Limb (tissue), 2 donors: ENCODE results near the gene WDR45B.
"Not testable (repeated sequence)": the region's sequence is repeated elsewhere in the genome, so short reads cannot be mapped to it uniquely, and the experiment has no call there.

Source experiments
- DNase-seq, 2 donors: peaks; one replicate each; pipeline ENCODE4 v3.0.0-alpha.2; 2016; ENCODE audit errors: extremely low spot score in 2 of 2

Gene WDR45B

DNA sequence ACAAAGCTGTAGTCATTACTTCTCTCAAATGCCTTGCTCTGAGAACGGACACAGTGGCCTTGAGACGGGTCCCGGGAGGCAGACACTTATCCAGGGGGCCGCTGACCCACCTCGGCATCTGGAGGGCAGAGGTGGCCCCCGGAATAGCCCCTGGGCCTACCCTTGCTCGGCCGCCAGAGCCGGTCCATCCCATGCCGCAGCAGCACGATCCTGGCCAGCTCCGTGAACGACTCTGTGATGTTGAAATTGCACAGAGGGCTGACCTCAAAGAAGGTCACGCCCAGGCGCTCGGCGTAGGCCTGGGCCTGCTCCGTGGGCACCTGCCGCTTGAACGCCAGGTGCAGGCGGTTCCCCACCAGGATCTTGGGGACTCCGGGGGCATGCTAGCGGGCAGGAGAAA, 10.1 kb upstream of the WDR45B start:
- DNase-seq = no peak

DNA sequence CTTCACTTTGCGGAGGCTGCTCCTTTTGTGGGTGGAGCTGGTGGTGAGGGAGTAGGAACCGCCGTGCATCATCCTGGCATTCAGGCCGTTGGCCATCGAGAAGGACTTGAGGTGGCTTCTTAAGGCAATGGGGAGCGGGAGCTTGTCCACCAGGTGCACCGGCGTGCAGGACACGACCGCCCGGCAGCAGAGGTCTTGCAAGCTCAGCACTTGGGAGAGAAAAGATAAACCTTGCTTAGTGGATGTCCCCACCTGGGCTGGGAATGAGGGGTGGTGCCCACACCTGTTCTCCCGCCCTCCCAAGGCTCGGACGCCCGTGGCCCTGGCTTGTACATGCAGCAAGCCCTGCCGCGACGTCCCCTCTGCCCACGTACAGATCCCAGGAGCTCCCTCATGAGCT, 9.7 kb upstream of the WDR45B start:
- DNase-seq = no peak

DNA sequence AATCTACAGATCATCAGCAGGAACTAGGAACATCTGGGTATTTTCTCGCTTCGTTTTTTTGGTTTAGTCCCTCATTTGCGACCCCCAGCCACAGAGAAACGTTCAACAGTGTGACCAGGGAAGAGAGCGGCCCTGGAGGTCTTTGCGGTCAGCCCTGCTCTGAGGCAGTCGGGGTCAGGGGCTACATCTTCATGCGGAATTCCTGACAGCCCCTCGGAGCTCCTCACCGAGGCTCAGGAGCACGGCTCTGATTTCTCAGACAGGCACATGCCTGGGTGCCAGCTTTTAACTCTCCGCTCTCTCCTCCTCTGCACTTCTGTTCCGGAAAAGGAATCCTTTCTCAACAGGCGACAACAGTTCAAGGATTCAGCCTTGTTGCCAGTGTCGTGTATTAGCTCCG, 8.0 kb upstream of the WDR45B start:
- DNase-seq = no peak

DNA sequence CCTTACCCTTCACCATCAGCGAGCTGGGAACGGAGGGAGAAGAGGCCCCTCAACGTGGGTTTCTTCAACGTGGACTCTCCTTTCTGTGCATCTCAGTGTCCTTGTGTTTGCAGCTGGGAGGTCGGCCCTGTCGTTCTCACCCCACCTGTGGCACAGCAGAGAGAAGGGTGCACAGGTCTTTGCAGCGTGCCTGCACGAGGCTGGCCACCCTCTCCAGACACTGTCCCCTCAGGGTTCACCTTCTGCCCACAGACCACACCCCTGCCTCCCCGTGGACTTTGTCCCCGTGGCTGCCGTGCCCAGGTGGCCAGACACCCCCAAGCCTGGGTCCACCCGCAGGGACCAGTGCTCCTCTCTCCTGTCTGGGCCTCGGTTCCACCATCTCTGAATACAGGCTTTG, 7.3 kb upstream of the WDR45B start:
- no peak for DNase-seq

DNA sequence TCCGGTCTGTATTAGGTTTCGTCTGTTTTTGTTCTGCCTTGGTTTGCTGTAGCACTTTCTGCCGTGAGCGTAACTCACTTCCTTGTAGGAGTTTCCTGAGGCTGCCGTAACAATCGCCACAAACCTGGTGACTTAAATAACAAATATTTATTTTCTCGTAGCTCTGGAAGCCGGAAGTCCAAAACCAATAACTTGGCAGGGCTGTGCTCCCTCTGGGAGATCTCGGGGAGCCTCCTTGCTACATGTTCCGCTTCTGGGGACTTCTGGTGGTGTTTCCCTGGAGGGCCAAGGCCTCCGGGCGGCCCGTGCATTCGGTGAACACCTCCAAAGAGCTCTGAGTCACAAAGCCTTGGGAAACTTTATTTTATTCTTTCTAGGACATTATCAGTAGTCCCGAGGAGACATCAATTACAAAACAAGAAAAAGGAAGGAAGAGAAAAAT, 6.8 kb upstream of the WDR45B start:
- no peak for DNase-seq

DNA sequence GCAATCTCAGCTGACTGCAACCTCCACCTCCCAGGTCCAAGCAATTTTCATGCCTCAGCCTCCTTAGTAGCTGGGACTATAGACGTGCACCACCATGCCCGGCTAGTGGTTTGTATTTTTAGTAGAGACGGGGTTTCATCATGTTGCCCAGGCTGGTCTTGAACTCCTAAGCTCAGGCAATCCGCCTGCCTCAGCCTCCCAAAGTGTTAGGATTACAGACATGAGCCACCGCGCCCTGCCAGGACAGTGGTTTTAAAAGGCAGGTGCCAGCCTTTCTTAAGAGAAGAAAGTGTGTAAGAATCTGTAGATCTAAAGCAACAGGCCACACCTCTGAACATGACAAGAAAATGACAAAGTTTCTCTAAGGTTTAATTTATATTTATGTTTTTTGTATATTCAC, 6.4 kb upstream of the WDR45B start:
- not testable (repeated sequence) for DNase-seq

DNA sequence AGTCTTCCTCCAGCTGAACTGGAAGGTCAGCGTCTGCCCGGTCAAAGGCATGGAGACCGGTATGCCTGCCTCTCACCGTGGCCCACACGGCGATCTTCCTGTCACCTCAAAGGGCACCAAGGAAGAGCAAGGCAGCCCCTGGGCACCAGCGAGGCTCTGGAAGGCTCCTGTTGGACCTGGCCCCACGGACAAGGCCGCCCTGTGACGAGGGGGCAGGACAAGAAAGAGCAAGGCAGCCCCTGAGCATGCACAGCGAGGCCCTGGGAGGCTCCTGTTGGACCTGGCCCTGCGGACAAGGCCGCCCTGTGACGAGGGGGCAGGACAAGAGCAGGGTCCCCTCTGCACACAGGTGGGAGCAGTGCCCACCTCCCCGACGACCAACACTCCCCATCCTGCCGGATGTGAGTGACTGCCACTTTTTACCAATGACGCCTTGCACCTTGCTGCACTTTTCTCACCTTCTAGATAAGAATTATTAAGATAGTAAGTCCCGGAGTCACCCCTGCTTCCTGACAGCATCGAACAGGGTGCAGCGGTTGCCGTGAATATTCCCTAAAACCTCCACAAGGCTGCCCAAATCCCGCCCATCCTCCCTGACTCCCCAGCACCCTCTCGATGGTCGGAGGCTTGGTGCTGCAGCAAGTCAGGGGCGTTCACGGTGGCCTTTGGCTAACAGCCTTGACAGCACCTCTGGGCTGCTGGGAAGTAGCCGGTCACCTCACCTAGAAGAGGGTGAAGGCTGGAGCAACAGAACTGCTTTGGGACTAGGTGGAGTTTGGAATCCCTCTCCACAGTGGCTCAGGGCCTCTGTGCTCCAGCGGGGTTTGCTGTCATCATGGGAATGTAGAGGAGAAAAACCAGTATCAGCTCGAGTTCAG, 5.6 kb upstream of the WDR45B start:
- no peak for DNase-seq

DNA sequence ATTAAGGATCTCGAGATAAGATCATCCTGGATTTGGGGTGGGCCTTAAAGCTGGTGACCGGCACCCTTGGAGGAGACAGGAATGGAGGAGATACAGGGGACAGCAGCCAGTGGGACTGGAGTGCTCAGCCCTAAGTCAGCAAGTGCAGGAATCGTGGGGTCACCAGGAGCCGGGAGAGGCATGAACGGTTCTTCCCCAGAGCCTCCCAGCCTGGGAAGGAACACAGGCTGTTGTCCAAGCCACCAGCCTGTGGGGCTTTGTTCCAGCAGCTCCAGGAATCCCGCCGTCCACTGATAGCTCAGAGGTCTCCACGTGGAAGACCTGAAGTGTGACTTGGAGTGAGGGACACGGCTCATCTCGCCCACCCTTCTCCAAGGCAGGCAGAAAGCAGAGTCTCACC, 2.5 kb upstream of the WDR45B start:
- DNase-seq = no peak

DNA sequence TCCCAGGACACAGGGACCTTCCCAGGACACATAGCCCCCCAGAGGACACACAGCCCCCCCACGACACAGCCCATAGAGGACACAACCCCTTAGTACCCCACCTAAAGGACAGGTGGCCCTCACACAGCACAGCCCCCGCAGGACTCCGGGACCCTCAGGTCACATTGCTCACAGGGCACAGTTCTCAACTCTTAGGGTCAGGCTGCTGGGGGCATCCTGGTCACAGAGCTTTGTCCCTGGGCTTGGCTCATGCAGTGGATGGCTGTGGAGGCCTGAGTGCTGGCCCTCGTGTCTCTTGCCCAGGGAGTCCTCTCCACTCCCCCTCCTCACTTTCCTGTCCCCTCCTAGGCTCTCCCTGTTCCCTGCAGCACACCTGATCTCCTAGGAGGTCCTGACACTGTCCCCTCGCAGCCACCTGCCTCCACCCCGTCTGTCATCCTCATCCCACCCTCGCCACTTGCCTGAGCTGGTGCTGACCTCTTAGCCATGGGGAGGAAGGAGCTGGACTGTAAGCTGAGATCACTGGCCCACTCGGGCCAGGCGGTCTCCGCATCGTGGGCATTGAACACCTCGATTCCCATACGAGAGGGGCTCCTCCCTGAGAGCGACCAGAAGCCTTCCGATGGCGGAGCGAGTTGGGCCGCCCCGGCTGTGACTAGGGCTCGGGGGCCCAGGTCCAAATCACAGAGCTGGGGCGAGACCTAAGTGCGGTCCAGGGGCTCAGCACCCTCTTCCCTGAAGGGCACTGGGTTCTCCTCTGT, 1.4 kb upstream of the WDR45B start:
- no peak for DNase-seq

DNA sequence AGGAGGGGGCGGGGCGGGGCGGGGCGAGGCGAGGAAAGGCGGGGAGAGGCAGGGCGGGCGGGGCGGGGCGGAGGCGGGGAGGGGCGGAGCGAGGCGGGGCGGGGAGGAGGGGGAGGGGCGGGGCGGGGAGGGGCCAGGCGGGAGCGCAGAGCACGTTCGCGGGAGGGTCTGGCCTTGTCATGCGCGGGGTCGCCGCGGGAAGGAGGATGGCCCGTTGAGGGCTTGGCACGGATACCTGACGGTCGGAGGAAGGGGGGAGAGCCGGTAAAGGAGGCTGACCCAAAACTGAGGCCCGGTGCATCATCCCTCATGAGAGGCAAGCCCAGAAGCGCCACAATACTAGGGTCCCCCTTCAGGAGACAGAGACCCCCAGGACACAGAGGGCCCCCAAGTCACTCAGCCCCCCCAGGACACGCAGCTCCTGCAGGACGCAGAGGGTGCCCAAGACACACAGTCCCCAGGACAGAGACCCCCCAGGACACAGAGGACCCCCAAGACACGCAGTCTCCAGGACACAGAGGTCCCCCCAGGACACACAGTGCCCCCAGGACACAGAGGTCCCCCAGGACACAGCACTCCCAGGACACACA, 593 bp upstream of the WDR45B start:
- DNase-seq = peak in 1 of 2 donors; percentile 38

DNA sequence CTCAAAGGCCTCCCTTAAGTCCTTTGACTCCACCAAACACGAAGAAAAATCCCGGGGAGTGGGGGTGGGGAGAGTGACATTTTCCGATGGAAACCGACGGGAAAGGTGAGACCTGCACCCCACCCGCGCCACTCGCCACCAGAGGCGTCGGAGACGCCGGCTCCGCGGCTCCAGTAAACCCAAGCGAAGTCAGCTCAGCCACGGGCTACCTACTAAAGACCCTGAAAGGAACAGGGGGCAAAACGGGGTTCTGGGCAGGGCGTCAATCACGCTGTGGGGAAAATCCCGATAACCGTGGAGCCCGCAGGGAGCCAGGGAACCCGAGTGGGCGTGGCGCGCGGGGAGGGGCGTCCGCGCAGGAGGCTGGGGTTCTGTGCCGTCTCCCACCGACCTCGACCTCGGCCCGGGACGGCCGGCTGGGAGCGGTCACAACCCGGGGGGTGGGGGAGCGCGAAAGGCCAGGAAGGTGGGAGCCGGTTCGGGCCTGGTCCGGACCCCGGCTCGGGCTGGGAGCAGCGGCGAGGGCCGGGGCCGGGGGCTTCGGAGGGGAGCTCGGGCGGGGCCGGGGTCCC, 565 bp downstream of the WDR45B start:
- DNase-seq = peak in 1 of 2 donors; percentile 70

DNA sequence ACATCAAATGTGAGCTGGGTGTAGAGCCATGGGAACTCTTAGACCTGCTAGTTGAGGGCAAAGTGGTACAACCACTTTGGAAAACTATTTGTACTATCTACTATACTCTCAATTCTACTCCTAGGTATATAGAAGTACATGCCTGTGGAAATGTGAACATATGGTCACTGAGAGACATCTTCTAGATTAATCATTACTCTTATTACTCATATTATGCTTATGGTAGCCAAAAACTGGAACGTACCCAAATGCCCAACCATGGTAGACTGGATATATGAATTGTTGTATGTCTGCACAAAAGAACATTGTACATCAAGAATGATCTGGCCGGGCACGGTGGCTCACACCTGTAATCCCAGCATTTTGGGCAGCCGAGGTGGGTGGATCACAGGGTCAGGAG, 2.7 kb downstream of the WDR45B start:
- no peak for DNase-seq

DNA sequence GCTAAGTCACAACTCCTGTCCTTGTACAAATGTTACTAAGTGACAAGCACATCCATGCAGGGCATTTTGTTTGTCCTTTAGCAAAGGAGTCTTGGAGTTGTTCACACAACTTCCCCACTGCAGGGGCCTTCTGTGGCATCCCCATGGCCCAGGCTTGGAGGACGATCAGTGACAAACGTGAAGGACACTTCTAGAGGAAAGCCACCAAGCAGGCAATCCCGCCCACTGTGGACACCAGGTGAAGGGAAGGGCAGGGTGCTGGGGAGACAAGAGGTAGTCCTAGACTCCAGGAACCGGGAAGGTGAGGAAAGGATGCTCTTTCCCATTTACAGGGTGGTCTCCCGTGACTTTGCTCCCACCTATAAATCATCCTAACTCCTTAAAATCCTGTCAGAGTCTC, 4.1 kb downstream of the WDR45B start:
- DNase-seq = no peak

DNA sequence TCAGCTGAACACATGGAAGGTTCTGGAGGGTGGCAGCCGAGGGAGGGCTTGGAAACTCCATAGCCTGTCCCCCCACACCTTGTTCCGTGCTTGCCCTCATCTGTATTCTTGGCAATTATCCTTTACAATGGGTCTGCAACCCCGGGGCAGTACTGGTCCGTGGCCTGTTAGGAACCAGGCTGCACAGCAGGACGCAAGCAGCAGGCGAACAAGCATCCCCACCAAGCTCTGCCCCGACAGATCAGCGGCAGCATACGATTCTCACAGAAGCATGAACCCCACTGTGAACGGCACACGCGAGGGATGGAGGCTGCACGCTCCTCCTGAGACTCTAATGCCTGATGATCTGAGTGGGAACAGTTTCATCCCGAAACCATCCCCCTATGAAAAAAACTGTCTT, 6.2 kb downstream of the WDR45B start:
- DNase-seq = no peak

DNA sequence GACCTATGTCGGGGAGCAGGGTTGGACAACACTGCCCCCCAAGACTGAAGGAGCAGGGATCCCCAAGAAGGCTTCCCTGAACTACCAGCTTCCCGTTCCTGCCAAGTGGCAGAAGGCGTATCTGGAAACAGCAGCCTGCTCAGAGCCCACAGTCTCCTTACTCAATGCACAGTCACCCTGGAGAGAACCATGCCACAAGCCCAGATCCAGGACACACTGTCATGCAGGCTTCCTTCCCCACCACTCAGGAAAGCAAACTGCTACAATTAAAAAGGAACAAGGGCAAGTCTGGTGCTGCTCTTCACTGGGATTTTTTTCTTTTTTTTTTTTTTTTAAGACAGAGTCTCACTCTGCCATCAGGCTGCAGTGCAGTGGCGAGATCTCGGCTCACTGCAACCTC, 8.2 kb downstream of the WDR45B start:
- DNase-seq = no peak

DNA sequence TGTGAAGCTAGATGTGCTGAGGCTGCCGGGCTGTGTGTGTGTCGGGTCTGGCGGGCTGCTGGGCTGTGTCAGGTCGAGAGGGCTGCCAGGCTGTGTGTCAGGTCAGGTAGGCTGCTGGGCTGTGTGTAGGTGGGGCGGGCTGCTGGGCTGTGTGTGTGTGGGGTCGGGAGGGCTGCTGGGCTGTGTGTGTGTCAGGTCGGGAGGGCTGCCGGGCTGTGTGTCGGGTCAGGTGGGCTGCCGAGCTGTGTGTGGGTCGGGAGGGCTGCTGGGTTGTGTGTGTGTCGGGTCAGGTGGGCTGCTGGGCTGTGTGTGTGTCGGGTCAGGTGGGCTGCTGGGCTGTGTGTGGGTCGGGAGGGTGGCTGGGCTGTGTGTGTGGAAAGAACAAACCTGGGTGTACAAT, 8.6 kb downstream of the WDR45B start:
- DNase-seq = no peak

DNA sequence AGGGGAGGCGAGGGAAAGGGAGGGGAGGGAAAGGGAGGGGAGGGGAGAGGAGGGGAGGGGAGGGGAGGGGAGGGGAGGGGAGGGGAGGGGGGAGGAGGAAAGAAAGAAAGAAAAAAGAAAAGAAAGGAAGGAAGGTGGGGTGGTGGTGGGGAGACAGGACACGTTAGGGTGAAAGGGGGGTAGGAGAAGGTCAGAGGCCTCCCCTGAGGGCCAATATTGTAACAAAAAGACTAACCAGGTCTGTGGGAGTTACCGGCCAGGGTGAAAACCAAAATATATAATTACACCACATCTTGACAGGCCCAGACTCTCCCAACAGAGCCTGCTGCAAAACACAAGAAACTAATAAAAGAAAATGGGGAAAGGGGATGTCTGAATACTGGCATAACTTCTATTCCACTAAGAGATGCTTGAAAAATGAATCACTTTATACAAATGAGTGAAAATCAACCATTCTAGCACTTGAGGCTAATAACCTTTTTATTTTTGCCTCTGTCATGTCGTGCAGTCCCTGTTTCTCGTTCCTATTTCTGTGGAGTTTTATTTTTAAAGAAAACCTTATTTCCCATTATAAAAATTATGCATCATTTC, 10.0 kb downstream of the WDR45B start:
- no peak for DNase-seq

DNA sequence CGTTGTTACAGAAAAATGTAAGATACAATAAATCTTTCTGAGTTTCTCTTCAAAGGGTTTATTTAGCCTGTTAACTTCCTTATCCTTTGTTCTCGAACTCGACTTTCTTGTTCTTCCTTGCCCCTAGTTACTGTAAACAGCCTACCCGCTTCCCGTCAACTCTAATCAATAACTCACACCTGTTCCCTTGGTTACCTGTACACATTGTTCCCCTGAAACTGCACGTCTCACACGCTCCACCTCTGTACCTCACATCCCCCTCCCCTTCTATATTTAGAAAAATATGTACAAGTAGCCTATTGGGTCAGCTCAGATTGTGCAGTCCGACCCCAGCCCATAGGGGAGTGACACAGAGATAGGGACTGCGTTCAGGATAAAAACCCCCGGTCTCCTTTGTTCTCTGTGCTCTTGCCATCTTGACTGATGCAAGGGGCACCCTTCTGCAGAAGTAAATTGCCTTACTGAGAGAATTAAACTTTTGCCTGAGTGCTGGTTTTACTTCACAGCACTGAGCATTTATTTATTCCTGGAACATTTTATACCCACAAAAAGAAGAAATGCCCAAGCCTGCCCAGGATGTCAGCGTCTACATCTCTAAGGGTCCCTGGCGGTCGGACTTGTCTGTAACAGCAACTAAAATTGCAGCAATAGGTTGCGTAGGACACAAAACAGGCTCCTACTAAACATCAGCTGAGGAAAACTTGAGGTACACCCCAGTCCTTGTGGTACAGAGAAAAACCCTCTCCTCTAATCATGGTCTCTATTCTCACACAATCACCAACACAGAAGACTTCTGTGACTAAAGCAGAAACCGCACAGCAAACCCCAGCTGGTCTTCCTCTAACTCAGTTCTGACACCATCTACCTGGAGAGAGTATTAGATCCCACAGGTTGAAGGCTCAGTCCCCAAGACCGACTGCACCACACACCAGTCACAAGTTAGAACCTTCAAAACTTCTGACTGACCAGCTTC, 11.3 kb downstream of the WDR45B start:
- no peak for DNase-seq

DNA sequence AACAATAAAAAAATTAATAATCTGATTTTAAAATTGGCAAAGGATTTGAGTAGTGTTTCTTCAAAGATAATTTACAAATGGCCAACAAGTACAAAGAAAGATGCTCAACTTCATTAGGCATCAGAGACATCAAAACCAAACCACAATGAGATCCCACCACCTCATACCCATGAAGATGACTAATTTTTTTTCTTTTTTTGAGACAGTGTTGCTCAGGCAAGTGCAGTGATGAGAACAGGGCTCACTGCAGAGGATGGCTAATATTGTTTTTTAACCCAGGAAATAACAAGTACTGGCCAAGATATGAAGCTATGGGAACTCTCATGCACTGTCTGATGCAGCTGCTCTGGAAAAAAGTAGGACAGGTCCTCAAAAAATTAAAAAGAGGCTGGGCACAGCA, 14.9 kb downstream of the WDR45B start:
- no peak for DNase-seq

DNA sequence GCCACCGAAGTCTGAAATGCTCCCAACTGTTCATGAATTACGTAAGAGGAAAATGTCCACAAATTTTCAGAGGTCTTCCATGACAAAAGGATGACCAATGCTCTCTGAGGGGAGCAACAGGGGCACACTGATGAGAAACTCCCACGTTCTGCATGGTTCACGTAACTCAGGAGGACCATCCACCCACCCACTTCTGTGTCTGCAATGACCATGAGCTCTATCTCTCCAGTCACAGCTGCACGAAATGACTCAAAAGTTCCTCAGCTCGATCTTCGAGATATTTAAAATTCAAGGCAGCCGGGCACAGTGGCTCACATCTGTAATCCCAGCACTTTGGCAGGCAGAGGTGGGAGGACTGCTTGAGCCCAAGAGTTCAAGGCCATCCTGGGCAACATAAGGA, 15.8 kb downstream of the WDR45B start:
- DNase-seq = no peak

DNA sequence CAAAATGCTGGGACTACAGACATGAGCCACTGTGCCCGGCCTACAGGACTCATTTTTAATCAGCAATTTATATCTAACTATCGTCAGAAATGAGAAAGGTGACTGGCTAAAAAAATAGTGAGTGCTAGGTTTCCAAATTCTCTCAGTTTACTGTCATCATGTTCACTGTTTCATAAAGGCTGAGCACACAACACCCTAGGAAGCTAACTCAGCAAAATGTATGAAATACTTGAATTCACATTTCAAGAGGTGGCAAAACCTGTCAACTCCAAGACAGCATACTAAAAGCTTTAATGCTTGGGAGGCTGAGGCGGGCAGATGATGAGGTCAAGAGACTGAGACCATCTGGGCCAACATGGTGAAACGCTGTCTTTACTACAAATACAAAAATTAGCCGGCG, 16.7 kb downstream of the WDR45B start:
- no peak for DNase-seq
